GM12878 (cell line): Measurements from ENCODE around the gene TTC39C. TPM values are rescaled to one million over a fixed set of nuclear protein-coding genes. Genes with fewer than 3 reads are reported as not detected.

Source experiments
- ATAC-seq: fragments of 200-7000 bp; cut with Tn5 transposase; 3 replicates; pipeline ENCODE4 v1.9.1; 2020; ENCODE audit warnings: mild to moderate bottlenecking, moderate library complexity
- BruUV-seq: library from RNA; stranded (reverse); fragments of 400-500 nt; replicated peaks from 2 replicates; lab custom pipeline; 2021; lab: Mats Ljungman, UMichigan
- CTCF ChIA-PET: fragments of 300-600 bp; sonication (Branson Sonifier 250); formaldehyde crosslinking; extraction: SDS; loops from one replicate; lab custom pipeline; 2021; ENCODE audit warnings: inconsistent platforms; lab: Yijun Ruan, JAX
- POLR2A ChIA-PET: fragments of 350-600 bp; formaldehyde crosslinking; extraction: SDS; loops from one replicate; lab custom pipeline; 2021; ENCODE audit warnings: inconsistent platforms; lab: Charles Lee
- RAD21 ChIA-PET: fragments of 300-600 bp; sonication (Branson Sonifier 250); formaldehyde crosslinking; loops from one replicate; lab custom pipeline; 2023; ENCODE audit warnings: antibody characterized with exemption; ENCODE audit not compliant: unreplicated experiment; lab: Charles Lee
- SMC1A ChIA-PET: fragments of 300-600 bp; sonication (Branson Sonifier 250); formaldehyde crosslinking; loops from one replicate; lab custom pipeline; 2023; ENCODE audit not compliant: unreplicated experiment, uncharacterized antibody; lab: Charles Lee
- DNase-seq: peaks from one replicate; pipeline ENCODE4 v3.0.0-alpha.2; 2011; ENCODE audit warnings: low read depth, low spot score
- FAIRE-seq: peaks from 3 replicates; lab custom pipeline; 2011; peaks lifted over from hg19 to GRCh38; lab: Jason Lieb, UNC
- H2AFZ ChIP-seq: 2 replicates; pipeline ENCODE4 v1.6.0; 2011; ENCODE audit warnings: low read depth, low read length, control low read depth; ENCODE audit not compliant: control insufficient read depth
- H3K27ac ChIP-seq: 2 replicates; pipeline ENCODE4 v1.5.1; 2011; ENCODE audit warnings: control low read depth; ENCODE audit not compliant: control insufficient read depth, insufficient read depth
- H3K27me3 ChIP-seq, 2 experiments: replicated peaks in 1 of 2; 2 replicates each; pipeline versions ENCODE4 v1.6.0 to v1.6.1; 2011; ENCODE audit warnings: low read length in 1 of 2; ENCODE audit not compliant: control insufficient read depth in 2 of 2, insufficient read depth in 2 of 2
- H3K36me3 ChIP-seq, 2 experiments: 2 replicates each; pipeline ENCODE4 v1.5.1; 2011; ENCODE audit warnings: low read length in 1 of 2; ENCODE audit not compliant: control insufficient read depth in 2 of 2, insufficient read depth in 2 of 2
- H3K4me1 ChIP-seq: 2 replicates; pipeline ENCODE4 v1.6.1; 2011; ENCODE audit warnings: mild to moderate bottlenecking, low read length, moderate library complexity, mixed read lengths; ENCODE audit not compliant: control insufficient read depth, insufficient read depth
- H3K4me2 ChIP-seq: 2 replicates; pipeline ENCODE4 v1.6.0; 2011; ENCODE audit warnings: control low read depth; ENCODE audit not compliant: control insufficient read depth, insufficient read depth
- H3K4me3 ChIP-seq: fragments of 200-600 bp; sonication (generic); 2 replicates; pipeline ENCODE4 v1.5.1; 2016
- H3K79me2 ChIP-seq: 2 replicates; pipeline ENCODE4 v1.6.0; 2011; ENCODE audit warnings: low read length; ENCODE audit not compliant: control insufficient read depth, insufficient read depth
- H3K9ac ChIP-seq: 2 replicates; pipeline ENCODE4 v1.8.0; 2011; ENCODE audit warnings: low read length, control low read depth, mixed read lengths; ENCODE audit not compliant: control insufficient read depth, insufficient read depth
- H3K9me3 ChIP-seq: replicated peaks from 3 replicates; pipeline ENCODE4 v1.5.1; 2011; ENCODE audit warnings: mild to moderate bottlenecking, low read length; ENCODE audit not compliant: control insufficient read depth, insufficient read depth
- H4K20me1 ChIP-seq: 2 replicates; pipeline ENCODE4 v1.6.0; 2011; ENCODE audit not compliant: control insufficient read depth, insufficient read depth
- CTCF ChIP-seq, 3 experiments: IDR thresholded peaks in 2 of 3; conservative IDR thresholded peaks in 1 of 3; 2 replicates each; pipeline ENCODE4 v1.5.1; 2011; ENCODE audit warnings: low read depth in 3 of 3, low read length in 3 of 3, mild to moderate bottlenecking in 3 of 3, control low read depth in 2 of 3, moderate library complexity in 2 of 3, inconsistent platforms in 1 of 3, mixed read lengths in 1 of 3; ENCODE audit not compliant: control insufficient read depth in 2 of 3, insufficient read depth in 1 of 3; ENCODE audit errors: extremely low read depth in 1 of 3
- EED ChIP-seq: sonication (generic); IDR thresholded peaks from 2 replicates; pipeline ENCODE4 v1.6.1; 2016; ENCODE audit warnings: antibody characterized with exemption, low read depth
- IRF5 ChIP-seq: fragments of 450-650 bp; IDR thresholded peaks from 2 replicates; pipeline ENCODE4 v1.6.1; 2017; ENCODE audit warnings: borderline replicate concordance
- POLR2AphosphoS2 ChIP-seq: IDR thresholded peaks from 2 replicates; pipeline ENCODE4 v1.6.1; 2011; ENCODE audit warnings: low read depth, mild to moderate bottlenecking, low read length, improper control_type of control experiment, moderate library complexity
- TBL1XR1 ChIP-seq: IDR thresholded peaks from 2 replicates; pipeline ENCODE4 v1.6.1; 2012; ENCODE audit warnings: low read depth, low read length, improper control_type of control experiment
- ZNF217 ChIP-seq: fragments of 450-650 bp; IDR thresholded peaks from 2 replicates; pipeline ENCODE4 v1.6.1; 2017; ENCODE audit warnings: antibody characterized with exemption, mild to moderate bottlenecking
- WGBS: methylation state at CpG from one replicate; pipeline ENCODE4 v1.1.6; 2016; ENCODE audit warnings: low lambda C conversion rate; ENCODE audit not compliant: insufficient replicate concordance, insufficient coverage; ENCODE audit errors: missing lambda C conversion rate; 5-methylcytosine and 5-hydroxymethylcytosine counted together
- in situ Hi-C: fragments of 300-500 bp; cut with MboI; formaldehyde crosslinking; loops from 9 replicates; pipeline ENCODE4 v1.14.3; 2018; ENCODE audit warnings: mixed read lengths
- intact Hi-C: fragments of 100-400 bp; cut with micrococcal nuclease; formaldehyde crosslinking; loops from one replicate; pipeline ENCODE4 v1.14.2; 2022; ENCODE audit not compliant: unreplicated experiment
- polyA plus RNA-seq, 11 experiments: library from polyadenylated mRNA; depleted of rRNA in 4 of 11; unstranded in 6 of 11; stranded (reverse) in 5 of 11; fragments of >200 nt; fragmentation: Nextera tagmentation in 4 of 11; fragmentation: Illumina TruSeq in 1 of 11; extraction: Ambion mirVana in 4 of 11; extraction: Trizol in 1 of 11; gene quantifications; 1 replicate in 1 of 11; 2 replicates in 10 of 11; pipeline versions ENCODE4 v1.2.1 to v1.2.3, GENCODE V29; 2011 to 2016; ENCODE audit warnings: inconsistent platforms in 2 of 11, missing spikeins in 2 of 11, low read depth in 1 of 11
- total RNA-seq, 4 experiments: library from RNA; depleted of rRNA in 3 of 4; stranded (reverse); fragments of >200 nt in 3 of 4; fragmentation: Illumina TruSeq in 1 of 4; extraction: Trizol in 1 of 4; gene quantifications; 2 replicates each; pipeline versions ENCODE4 v1.2.1 to v1.2.3, GENCODE V29; 2013 to 2021
- TF ChIP-seq, protein P1 (sequence below): IDR thresholded peaks from 2 replicates; pipeline ENCODE4 v1.6.1; 2012; ENCODE audit warnings: mild to moderate bottlenecking, low read depth, low read length

TTC39C gene
- total and polyA plus RNA-seq, 10 of the 15 experiments (the other 5 are each of a cell fraction or from before 2014, with no cell fraction given) = 21.1 to 91.0 (median 64.8) TPM

DNA sequence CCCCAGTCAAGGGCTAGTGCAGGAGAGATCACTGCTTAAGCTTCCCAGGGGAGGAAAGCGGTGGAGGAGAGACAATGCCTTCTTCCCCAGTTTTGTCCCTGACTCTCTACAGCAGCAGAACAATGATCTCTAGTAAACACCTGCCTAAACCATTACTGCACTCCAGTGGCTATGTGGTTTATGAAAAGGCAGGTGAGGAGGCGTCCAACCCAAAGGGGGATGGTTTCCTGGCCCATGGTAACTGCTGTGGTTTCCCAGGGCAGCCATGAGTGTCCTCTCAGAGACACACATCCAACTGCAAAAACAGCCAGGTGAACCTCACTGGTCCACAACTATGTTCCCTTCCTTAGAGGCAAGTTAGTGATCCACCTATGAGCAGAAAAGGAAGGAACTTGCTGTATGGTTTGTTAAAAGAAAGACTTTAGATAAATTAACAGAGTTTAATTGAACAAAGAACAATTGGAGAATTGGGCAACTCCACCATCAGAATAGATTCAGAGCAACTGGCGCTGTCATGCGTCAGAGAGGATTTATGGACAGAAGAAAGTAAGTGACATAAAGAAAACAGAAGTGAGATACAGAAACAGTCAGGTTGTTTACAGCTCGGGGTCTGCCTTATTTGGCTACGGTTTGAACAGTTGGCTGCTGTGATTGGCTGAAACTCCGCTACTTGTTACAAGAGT lies 4.8 kb upstream of the TTC39C start (continued):
- TF ChIP-seq ZNF217 (no peak), IRF5 (no peak), TBL1XR1 (peak; percentile 23; the same call in 1 of the 2 replicates), CTCF (IDR thresholded peaks at IDR 0.05 in 2 of 3, conservative IDR thresholded peaks at IDR 0.05 in 1 of 3; ENCODE audit: control insufficient read depth in 2 of 3, extremely low read depth in 1 of 3, insufficient read depth in 1 of 3, low read depth in 3 of 3, low read length in 3 of 3) (peak in 2 of 3 experiments; percentile 35 to 41; a peak in 3 of 6 replicates)

- in situ Hi-C loops = no loop called here
- H3K4me1 ChIP-seq = peaks cover 50% of the 10 kb centered on the region
These were observed 3.9 kb upstream of the TTC39C start for GRCh38 chr18:24010673-24011072.

More at GRCh38 chr18:24010673-24011072, 3.9 kb upstream of the TTC39C start:
- ChIA-PET POLR2A (interaction anchor here (0.8 to 1.9 kb wide), 6 partner anchors 30 to 392 kb away, joined by 3 to 5 read pairs (median 3); no protein-coding TSS in a partner anchor), SMC1A (interaction anchor here (0.7 to 3.4 kb wide), 18 partner anchors 10 to 389 kb away, joined by 3 to 14 read pairs (median 4); no protein-coding TSS in a partner anchor), CTCF (interaction anchor here (0.7 to 2.1 kb wide), 8 partner anchors 9 to 389 kb away, joined by 3 to 6 read pairs (median 4); no protein-coding TSS in a partner anchor), RAD21 (interaction anchor here (0.7 to 2.2 kb wide), 7 partner anchors 29 to 111 kb away, joined by 3 to 17 read pairs (median 4); no protein-coding TSS in a partner anchor)
- H3K27me3 ChIP-seq = no peaks in the 10 kb centered on the region
- H3K9me3 ChIP-seq = no peaks in the 10 kb centered on the region
- H2AFZ ChIP-seq = no peak overlapping the region
- H3K4me2 ChIP-seq = peak overlapping the region; percentile 92
- no peaks in the 10 kb centered on the region for H3K36me3 ChIP-seq
- H4K20me1 ChIP-seq = no peaks in the 10 kb centered on the region
- no peak overlapping the region for H3K4me3 ChIP-seq
- ATAC-seq (no peak), DNase-seq (no peak), FAIRE-seq (no peak)
- intact Hi-C loops = loop anchor here (2.0 to 10.0 kb wide), 4 partner anchors 72 to 776 kb away; no protein-coding TSS in a partner anchor
- H3K9ac ChIP-seq = peak overlapping the region; percentile 1; the same call in 1 of the 2 replicates
- H3K27ac ChIP-seq = peak overlapping the region; percentile 96
- 83% methylated on average over 7 of the region's 7 CpGs for WGBS
- H3K79me2 ChIP-seq = peaks cover 14% of the 10 kb centered on the region
- no TSS peak for BruUV-seq
- TF ChIP-seq, protein P1, sequence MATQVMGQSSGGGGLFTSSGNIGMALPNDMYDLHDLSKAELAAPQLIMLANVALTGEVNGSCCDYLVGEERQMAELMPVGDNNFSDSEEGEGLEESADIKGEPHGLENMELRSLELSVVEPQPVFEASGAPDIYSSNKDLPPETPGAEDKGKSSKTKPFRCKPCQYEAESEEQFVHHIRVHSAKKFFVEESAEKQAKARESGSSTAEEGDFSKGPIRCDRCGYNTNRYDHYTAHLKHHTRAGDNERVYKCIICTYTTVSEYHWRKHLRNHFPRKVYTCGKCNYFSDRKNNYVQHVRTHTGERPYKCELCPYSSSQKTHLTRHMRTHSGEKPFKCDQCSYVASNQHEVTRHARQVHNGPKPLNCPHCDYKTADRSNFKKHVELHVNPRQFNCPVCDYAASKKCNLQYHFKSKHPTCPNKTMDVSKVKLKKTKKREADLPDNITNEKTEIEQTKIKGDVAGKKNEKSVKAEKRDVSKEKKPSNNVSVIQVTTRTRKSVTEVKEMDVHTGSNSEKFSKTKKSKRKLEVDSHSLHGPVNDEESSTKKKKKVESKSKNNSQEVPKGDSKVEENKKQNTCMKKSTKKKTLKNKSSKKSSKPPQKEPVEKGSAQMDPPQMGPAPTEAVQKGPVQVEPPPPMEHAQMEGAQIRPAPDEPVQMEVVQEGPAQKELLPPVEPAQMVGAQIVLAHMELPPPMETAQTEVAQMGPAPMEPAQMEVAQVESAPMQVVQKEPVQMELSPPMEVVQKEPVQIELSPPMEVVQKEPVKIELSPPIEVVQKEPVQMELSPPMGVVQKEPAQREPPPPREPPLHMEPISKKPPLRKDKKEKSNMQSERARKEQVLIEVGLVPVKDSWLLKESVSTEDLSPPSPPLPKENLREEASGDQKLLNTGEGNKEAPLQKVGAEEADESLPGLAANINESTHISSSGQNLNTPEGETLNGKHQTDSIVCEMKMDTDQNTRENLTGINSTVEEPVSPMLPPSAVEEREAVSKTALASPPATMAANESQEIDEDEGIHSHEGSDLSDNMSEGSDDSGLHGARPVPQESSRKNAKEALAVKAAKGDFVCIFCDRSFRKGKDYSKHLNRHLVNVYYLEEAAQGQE = no peak
- TF ChIP-seq POLR2AphosphoS2 (no peak), EED (no peak)
- TF ChIP-seq, all 136 proteins: peak for 0
